ENCODE data around the gene KRTAP12-2.
A peak's percentile ranks its signal among the peaks of the same experiment; 100 is the strongest.
"Not testable (repeated sequence)": the region's sequence is repeated elsewhere in the genome, so short reads cannot be mapped to it uniquely, and the experiment has no call there.

The KRTAP12-2 gene

GRCh38 chr21:44636209-44637017 is 30.3 kb downstream of the KRTAP12-2 start:
- Histone ChIP-seq H3K9ac (ENCODE audit: insufficient read length, low read depth) (no peak overlapping the region), H3K27me3 (ENCODE audit: insufficient read depth, insufficient read length) (no peaks in the 10 kb centered on the region), H3K36me3 (ENCODE audit: insufficient read depth, insufficient read length, low read length) (no peaks in the 10 kb centered on the region), H3K4me1 (ENCODE audit: insufficient read depth, insufficient read length) (peaks cover 4% of the 10 kb centered on the region), H3K9me3 (ENCODE audit: insufficient read depth, low read length) (peaks cover 24% of the 10 kb centered on the region), H3K4me3 (ENCODE audit: insufficient read length, low read depth) (no peak overlapping the region)
- DNase-seq (ENCODE audit: low read depth, low spot score) = no peak
- TF ChIP-seq YY1 (IDR thresholded peaks at IDR 0.05; ENCODE audit: insufficient read depth, insufficient read length) (no peak), ZNF274 (IDR thresholded peaks at IDR 0.05; ENCODE audit: low read depth, low read length) (no peak), SUZ12 (IDR thresholded peaks at IDR 0.05; ENCODE audit: extremely low read depth, insufficient read depth, insufficient read length) (no peak)

- Histone ChIP-seq H3K4me1 (ENCODE audit: insufficient read depth, insufficient read length) (peaks cover 10% of the 10 kb centered on the region), H3K27me3 (ENCODE audit: insufficient read depth, insufficient read length) (no peaks in the 10 kb centered on the region), H3K9me3 (ENCODE audit: insufficient read depth, low read length) (peaks cover 14% of the 10 kb centered on the region; the same call in 1 of the 2 replicates), H3K36me3 (ENCODE audit: insufficient read depth, insufficient read length, low read length) (no peaks in the 10 kb centered on the region), H3K9ac (ENCODE audit: insufficient read length, low read depth) (no peak overlapping the region), H3K4me3 (ENCODE audit: insufficient read length, low read depth) (no peak overlapping the region)
- no peak for TF ChIP-seq SUZ12 (IDR thresholded peaks at IDR 0.05; ENCODE audit: extremely low read depth, insufficient read depth, insufficient read length)
- no peak for TF ChIP-seq YY1 (IDR thresholded peaks at IDR 0.05; ENCODE audit: insufficient read depth, insufficient read length)
- TF ChIP-seq ZNF274 (IDR thresholded peaks at IDR 0.05; ENCODE audit: low read depth, low read length) = no peak
- DNase-seq (ENCODE audit: low read depth, low spot score) = no peak
Observed at GRCh38 chr21:44632067-44632466, 34.7 kb downstream of the KRTAP12-2 start.

DNA sequence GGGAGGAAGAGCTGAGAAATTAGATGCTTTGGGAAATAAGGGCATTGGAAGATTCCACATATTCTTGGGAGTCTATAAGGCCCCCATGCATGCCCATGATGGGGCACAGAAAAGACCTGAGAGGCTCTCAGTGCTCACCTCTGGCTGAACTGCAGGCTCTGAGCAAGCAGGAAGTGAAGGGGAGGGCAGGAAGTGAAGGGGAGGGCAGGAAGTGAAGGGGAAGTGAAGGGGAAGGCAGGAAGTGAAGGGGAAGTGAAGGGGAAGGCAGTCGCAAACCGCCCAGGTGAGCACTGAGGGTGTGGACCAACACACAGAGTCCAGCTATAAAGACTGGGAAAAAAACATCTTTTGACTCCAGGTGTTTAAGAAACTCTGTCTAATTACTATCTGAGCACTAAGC is 36.3 kb downstream of the KRTAP12-2 start:
- H3K4me3 ChIP-seq (ENCODE audit: insufficient read length, low read depth) = no peak overlapping the region
- TF ChIP-seq SUZ12 (IDR thresholded peaks at IDR 0.05; ENCODE audit: extremely low read depth, insufficient read depth, insufficient read length) (no peak), ZNF274 (IDR thresholded peaks at IDR 0.05; ENCODE audit: low read depth, low read length) (no peak), YY1 (IDR thresholded peaks at IDR 0.05; ENCODE audit: insufficient read depth, insufficient read length) (no peak)
- H3K9me3 ChIP-seq (ENCODE audit: insufficient read depth, low read length) = peaks cover 18% of the 10 kb centered on the region
- no peaks in the 10 kb centered on the region for H3K27me3 ChIP-seq (ENCODE audit: insufficient read depth, insufficient read length)
- H3K9ac ChIP-seq (ENCODE audit: insufficient read length, low read depth) = no peak overlapping the region
- H3K36me3 ChIP-seq (ENCODE audit: insufficient read depth, insufficient read length, low read length) = no peaks in the 10 kb centered on the region
- no peak for DNase-seq (ENCODE audit: low read depth, low spot score)
- peaks cover 12% of the 10 kb centered on the region for H3K4me1 ChIP-seq (ENCODE audit: insufficient read depth, insufficient read length)

GRCh38 chr21:44628707-44629391 is 37.9 kb downstream of the KRTAP12-2 start:
- TF ChIP-seq SUZ12 (IDR thresholded peaks at IDR 0.05; ENCODE audit: extremely low read depth, insufficient read depth, insufficient read length) (no peak), ZNF274 (IDR thresholded peaks at IDR 0.05; ENCODE audit: low read depth, low read length) (no peak), YY1 (IDR thresholded peaks at IDR 0.05; ENCODE audit: insufficient read depth, insufficient read length) (no peak)
- H3K4me1 ChIP-seq (ENCODE audit: insufficient read depth, insufficient read length) = peaks cover 12% of the 10 kb centered on the region
- no peaks in the 10 kb centered on the region for H3K36me3 ChIP-seq (ENCODE audit: insufficient read depth, insufficient read length, low read length)
- no peak for DNase-seq (ENCODE audit: low read depth, low spot score)
- H3K9me3 ChIP-seq (ENCODE audit: insufficient read depth, low read length) = peaks cover 33% of the 10 kb centered on the region
- peak overlapping the region; percentile 12 for H3K9ac ChIP-seq (ENCODE audit: insufficient read length, low read depth)
- H3K4me3 ChIP-seq (ENCODE audit: insufficient read length, low read depth) = no peak overlapping the region
- no peaks in the 10 kb centered on the region for H3K27me3 ChIP-seq (ENCODE audit: insufficient read depth, insufficient read length)

GRCh38 chr21:44627831-44628233 is 38.9 kb downstream of the KRTAP12-2 start:
- not testable (repeated sequence) for H3K27me3 ChIP-seq (ENCODE audit: insufficient read depth, insufficient read length); H3K9ac ChIP-seq (ENCODE audit: insufficient read length, low read depth); H3K36me3 ChIP-seq (ENCODE audit: insufficient read depth, insufficient read length, low read length); DNase-seq (ENCODE audit: low read depth, low spot score); H3K4me3 ChIP-seq (ENCODE audit: insufficient read length, low read depth)
- Histone ChIP-seq H3K9me3 (ENCODE audit: insufficient read depth, low read length) (peaks cover 40% of the 10 kb centered on the region), H3K4me1 (ENCODE audit: insufficient read depth, insufficient read length) (peaks cover 12% of the 10 kb centered on the region)

DNA sequence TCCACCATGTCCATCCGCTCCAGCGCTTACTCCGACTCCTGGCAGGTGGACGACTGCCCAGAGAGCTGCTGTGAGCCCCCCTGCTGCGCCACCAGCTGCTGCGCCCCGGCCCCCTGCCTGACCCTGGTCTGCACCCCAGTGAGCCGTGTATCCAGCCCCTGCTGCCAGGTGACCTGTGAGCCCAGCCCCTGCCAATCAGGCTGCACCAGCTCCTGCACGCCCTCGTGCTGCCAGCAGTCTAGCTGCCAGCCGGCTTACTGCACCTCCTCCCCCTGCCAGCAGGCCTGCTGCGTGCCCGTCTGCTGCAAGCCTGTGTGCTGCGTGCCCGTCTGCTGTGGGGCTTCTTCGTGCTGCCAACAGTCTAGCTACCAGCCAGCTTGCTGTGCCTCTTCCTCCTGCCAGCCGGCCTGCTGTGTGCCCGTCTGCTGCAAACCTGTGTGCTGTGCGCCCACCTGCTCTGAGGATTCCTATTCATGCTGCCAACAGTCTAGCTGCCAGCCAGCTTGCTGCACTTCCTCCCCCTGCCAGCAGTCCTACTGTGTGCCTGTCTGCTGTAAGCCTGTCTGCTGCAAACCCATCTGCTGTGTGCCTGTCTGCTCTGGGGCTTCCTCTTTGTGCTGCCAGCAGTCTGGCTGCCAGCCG is 39.4 kb downstream of the KRTAP12-2 start:
- peaks cover 12% of the 10 kb centered on the region for H3K4me1 ChIP-seq (ENCODE audit: insufficient read depth, insufficient read length)
- not testable (repeated sequence) for DNase-seq (ENCODE audit: low read depth, low spot score)

DNA sequence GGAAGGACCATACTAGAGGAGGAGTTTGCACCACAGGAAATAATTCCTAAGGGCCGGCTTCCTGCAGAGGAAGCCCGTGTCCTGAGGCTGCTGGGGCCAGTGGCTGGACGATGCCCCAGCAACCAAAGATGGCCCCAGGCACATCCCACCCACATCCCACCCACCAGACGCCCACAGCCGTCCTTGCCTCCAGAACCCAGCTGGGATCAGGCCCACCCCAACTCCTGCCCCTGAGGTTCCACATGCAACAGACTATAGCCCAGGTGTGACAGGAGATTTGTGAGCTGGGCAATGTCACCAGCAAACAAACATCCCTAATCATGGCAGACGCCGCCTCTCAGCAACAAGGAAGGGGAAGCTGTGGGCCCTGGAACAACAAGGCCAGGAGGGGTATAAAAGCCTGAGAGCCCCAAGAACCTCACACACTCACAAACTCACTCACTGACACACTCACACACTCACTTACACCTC is 40.0 kb downstream of the KRTAP12-2 start, which contains the start of gene KRTAP10-9:
Gene KRTAP10-9, plus strand, starts transcription at position 421 of the 471 bp plus-strand sequence. CDS start 79 bp downstream, outside the sequence.
- peaks cover 42% of the 10 kb centered on the region for H3K9me3 ChIP-seq (ENCODE audit: insufficient read depth, low read length)
- no peak for TF ChIP-seq SUZ12 (IDR thresholded peaks at IDR 0.05; ENCODE audit: extremely low read depth, insufficient read depth, insufficient read length)
- TF ChIP-seq ZNF274 (IDR thresholded peaks at IDR 0.05; ENCODE audit: low read depth, low read length) = no peak
- TF ChIP-seq YY1 (IDR thresholded peaks at IDR 0.05; ENCODE audit: insufficient read depth, insufficient read length) = no peak

More for the DNA sequence above, 39.4 kb downstream of the KRTAP12-2 start:
- H3K36me3 ChIP-seq (ENCODE audit: insufficient read depth, insufficient read length, low read length); H3K4me3 ChIP-seq (ENCODE audit: insufficient read length, low read depth); H3K9ac ChIP-seq (ENCODE audit: insufficient read length, low read depth); H3K27me3 ChIP-seq (ENCODE audit: insufficient read depth, insufficient read length): not testable (repeated sequence)
- peaks cover 40% of the 10 kb centered on the region for H3K9me3 ChIP-seq (ENCODE audit: insufficient read depth, low read length)

More for the DNA sequence above, 40.0 kb downstream of the KRTAP12-2 start, which contains the start of gene KRTAP10-9:
- DNase-seq (ENCODE audit: low read depth, low spot score) = no peak
- H3K9ac ChIP-seq (ENCODE audit: insufficient read length, low read depth) = peak within 1 kb of the TSS; percentile 25
- H3K36me3 ChIP-seq (ENCODE audit: insufficient read depth, insufficient read length, low read length) = no peaks in the 10 kb centered on the region
- peaks cover 12% of the 10 kb centered on the region for H3K4me1 ChIP-seq (ENCODE audit: insufficient read depth, insufficient read length)
- H3K27me3 ChIP-seq (ENCODE audit: insufficient read depth, insufficient read length) = no peaks in the 10 kb centered on the region
- H3K4me3 ChIP-seq (ENCODE audit: insufficient read length, low read depth) = no peak within 1 kb of the TSS
